Nephron progenitor cell (in vitro differentiated cells): Measurements from ENCODE around the gene UTP3.
"Not testable (repeated sequence)": the region's sequence is repeated elsewhere in the genome, so short reads cannot be mapped to it uniquely, and the experiment has no call there.

Source experiments
- DNase-seq: peaks from one replicate; pipeline ENCODE4 v3.0.0; 2021
- H3K27ac Mint-ChIP-seq: 2 replicates; pipeline ENCODE4 v1.8.0; 2021; ENCODE audit warnings: mild to moderate bottlenecking, moderate library complexity, mixed read lengths
- H3K27me3 Mint-ChIP-seq: 2 replicates; pipeline ENCODE4 v1.8.0; 2021; ENCODE audit warnings: mild to moderate bottlenecking, low read depth, mixed read lengths; ENCODE audit not compliant: poor library complexity
- H3K36me3 Mint-ChIP-seq: 2 replicates; pipeline ENCODE4 v1.8.0; 2021; ENCODE audit warnings: low read depth, mixed read lengths
- H3K4me1 Mint-ChIP-seq: 2 replicates; pipeline ENCODE4 v1.8.0; 2021; ENCODE audit warnings: mixed read lengths
- H3K4me3 Mint-ChIP-seq: 2 replicates; pipeline ENCODE4 v1.8.0; 2021; ENCODE audit warnings: mild to moderate bottlenecking, moderate library complexity, mixed read lengths
- H3K9me3 Mint-ChIP-seq: 2 replicates; pipeline ENCODE4 v1.8.0; 2021; ENCODE audit warnings: mild to moderate bottlenecking, moderate library complexity, mixed read lengths
- TF ChIP-seq, protein P1 (sequence below): fragments of 200-600 bp; sonication (generic); IDR thresholded peaks from 2 replicates; pipeline ENCODE4 v1.5.0; 2021; ENCODE audit warnings: antibody characterized with exemption

The UTP3 gene

DNA sequence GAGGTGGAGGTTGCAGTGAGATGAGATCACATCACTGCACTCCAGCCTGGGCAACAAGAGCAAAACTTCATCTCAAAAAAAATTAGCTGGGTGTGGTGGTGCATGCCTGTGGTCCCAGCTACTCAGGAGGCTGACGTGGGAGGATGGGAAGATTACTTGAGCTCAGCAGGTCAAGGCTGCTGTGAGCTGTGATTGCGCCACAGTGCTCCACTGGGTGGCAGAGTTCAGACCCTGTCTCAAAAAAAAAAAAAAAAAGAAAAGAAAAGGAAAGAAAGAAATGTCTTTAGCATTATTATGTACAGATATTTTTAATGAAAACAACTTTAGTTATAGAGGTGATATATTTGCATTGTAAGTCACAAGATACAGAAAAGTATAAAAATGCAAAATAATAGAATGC, 47.6 kb downstream of the UTP3 start:
- H3K4me1 Mint-ChIP-seq = peaks cover 17% of the 10 kb centered on the region
- not testable (repeated sequence) for H3K4me3 Mint-ChIP-seq, H3K27ac Mint-ChIP-seq, H3K9me3 Mint-ChIP-seq, H3K36me3 Mint-ChIP-seq, DNase-seq, H3K27me3 Mint-ChIP-seq
- TF ChIP-seq, protein P1, sequence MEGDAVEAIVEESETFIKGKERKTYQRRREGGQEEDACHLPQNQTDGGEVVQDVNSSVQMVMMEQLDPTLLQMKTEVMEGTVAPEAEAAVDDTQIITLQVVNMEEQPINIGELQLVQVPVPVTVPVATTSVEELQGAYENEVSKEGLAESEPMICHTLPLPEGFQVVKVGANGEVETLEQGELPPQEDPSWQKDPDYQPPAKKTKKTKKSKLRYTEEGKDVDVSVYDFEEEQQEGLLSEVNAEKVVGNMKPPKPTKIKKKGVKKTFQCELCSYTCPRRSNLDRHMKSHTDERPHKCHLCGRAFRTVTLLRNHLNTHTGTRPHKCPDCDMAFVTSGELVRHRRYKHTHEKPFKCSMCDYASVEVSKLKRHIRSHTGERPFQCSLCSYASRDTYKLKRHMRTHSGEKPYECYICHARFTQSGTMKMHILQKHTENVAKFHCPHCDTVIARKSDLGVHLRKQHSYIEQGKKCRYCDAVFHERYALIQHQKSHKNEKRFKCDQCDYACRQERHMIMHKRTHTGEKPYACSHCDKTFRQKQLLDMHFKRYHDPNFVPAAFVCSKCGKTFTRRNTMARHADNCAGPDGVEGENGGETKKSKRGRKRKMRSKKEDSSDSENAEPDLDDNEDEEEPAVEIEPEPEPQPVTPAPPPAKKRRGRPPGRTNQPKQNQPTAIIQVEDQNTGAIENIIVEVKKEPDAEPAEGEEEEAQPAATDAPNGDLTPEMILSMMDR = peak; percentile 15

DNA sequence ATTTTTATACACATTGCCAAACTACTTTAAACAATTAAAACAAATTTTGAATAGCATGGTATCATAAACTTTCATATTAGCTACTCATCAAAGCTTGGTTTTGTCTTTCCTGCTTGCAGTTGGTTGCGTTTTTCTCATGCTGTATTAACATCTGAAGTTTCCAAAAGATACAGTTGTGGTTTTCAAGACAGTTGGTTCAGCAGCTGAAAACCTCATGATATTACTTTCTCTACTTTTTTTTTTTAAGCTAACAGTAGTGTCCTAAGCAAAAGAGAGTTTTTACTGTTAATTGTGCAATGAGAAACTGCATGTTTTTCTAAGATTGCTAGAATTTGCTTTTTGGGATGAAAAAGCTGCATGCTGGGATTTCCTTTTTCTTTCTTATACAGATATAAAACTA, 48.7 kb downstream of the UTP3 start:
- Mint-ChIP-seq H3K27ac (peak overlapping the region; percentile 32), H3K4me3 (no peak overlapping the region), H3K9me3 (no peaks in the 10 kb centered on the region), H3K36me3 (no peaks in the 10 kb centered on the region), H3K4me1 (peaks cover 26% of the 10 kb centered on the region), H3K27me3 (peaks cover 3% of the 10 kb centered on the region)
- TF ChIP-seq, protein P1 = no peak
- no peak for DNase-seq

DNA sequence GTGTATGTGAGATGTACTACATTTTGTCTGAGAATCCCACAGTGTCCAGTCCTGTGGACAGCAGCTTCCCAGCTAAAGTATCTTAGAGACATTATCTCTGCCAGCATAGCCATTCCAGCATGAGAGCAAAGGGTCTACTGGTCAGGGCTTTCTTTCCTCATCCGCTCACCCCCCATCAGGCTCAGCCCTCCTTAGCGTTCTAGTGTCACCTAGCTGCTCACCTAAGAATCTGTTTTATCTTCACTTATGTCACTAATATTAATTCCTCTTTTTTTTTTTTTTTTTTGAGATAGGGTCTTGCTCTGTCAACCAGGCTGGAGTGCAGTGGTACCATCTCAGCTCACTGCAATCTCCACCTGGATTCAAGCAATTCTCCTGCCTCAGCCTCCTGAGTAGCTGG, 49.1 kb downstream of the UTP3 start:
- no peaks in the 10 kb centered on the region for H3K9me3 Mint-ChIP-seq
- TF ChIP-seq, protein P1 = no peak
- DNase-seq = no peak
- H3K36me3 Mint-ChIP-seq = no peaks in the 10 kb centered on the region
- peaks cover 30% of the 10 kb centered on the region for H3K4me1 Mint-ChIP-seq
- H3K27me3 Mint-ChIP-seq = peaks cover 3% of the 10 kb centered on the region
- peak overlapping the region; percentile 32 for H3K27ac Mint-ChIP-seq
- no peak overlapping the region for H3K4me3 Mint-ChIP-seq

DNA sequence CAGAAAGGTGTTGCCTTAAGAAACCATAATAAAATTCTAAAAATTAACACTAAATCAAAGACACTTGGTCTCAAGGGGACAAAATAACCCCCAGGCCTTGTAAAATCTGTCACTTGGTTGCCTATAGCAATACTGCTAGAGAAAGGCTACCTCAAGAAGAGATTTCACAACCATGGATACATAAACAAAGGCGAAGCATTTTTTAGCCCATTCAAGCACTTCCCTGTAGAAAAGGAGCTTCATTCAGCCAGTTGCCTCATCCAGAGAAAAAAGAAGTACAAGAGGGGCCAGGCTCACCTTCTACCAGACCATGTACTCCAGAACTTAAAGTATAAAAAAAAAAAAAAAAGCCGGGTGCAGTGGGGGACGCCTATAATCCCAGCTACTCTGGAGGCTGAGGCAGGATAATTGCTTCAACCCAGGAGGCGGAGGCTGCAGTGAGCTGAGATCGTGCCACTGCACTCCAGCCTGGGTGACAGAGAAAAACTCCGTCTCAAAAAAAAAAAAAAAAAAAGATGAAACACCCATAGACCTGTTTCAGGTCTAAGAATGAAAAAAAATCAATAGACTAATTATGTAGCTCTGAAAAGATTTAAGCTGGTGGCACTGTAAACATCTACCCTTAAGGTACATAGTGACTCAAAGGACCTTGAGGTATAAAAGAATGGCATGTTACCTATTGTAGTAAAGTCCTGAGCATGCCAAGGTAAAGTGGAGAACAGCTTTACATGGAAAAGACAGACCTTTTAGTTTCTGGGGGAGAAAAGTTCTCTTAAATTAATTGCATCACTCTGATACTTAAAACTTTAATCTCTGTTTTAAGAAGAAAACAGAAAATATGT, 51.4 kb downstream of the UTP3 start:
- no peaks in the 10 kb centered on the region for H3K9me3 Mint-ChIP-seq
- TF ChIP-seq, protein P1 = no peak
- H3K27ac Mint-ChIP-seq = no peak overlapping the region
- H3K27me3 Mint-ChIP-seq = peaks cover 3% of the 10 kb centered on the region
- DNase-seq = no peak
- no peak overlapping the region for H3K4me3 Mint-ChIP-seq
- peaks cover 27% of the 10 kb centered on the region for H3K4me1 Mint-ChIP-seq
- H3K36me3 Mint-ChIP-seq = no peaks in the 10 kb centered on the region
